NOMO-1 treated with dmso at 0.1 percent for 144 hours (cell line): ENCODE measurements around the gene KHNYN.
"Not testable (repeated sequence)": the region's sequence is repeated elsewhere in the genome, so short reads cannot be mapped to it uniquely, and the experiment has no call there.

ENCODE experiments used
- DNase-seq: peaks from one replicate; lab custom pipeline; 2025; ENCODE audit not compliant: unreplicated experiment; lab: John Stamatoyannopoulos, UW

The KHNYN gene

DNA sequence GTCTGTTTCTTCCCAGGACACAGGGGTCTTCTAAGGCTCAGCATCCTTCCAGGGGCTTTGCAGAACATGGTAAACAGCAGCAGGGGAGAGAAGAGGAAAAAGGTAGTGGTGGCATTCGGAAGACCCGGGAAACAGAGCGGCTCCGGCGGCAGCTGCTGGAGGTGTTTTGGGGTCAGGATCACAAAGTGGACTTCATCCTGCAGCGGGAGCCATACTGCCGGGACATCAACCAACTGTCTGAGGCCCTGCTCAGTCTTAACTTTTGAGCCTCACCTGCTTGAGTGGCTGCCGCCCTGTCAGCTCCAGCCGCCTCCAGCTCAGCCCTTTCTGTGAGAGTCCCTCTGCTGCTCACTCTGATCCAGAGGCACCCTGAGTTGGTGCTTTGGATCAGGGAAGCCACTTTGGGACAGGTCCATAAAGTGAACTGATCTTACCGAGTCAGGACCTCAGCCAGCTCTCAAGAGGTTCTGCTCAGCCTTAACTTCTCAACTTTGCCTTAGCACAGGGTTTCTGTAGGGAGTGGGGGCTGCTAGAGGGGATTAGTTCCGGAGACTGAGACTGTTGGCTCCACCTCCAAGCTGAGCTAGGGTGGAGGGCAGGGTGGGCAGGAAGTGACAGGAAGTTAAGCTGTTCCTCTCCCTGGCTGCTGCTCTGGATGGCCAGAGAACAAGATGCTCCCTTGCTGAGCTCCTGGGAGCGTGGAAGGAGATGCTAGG, 7.4 kb downstream of the KHNYN start:
- no peak for DNase-seq

DNA sequence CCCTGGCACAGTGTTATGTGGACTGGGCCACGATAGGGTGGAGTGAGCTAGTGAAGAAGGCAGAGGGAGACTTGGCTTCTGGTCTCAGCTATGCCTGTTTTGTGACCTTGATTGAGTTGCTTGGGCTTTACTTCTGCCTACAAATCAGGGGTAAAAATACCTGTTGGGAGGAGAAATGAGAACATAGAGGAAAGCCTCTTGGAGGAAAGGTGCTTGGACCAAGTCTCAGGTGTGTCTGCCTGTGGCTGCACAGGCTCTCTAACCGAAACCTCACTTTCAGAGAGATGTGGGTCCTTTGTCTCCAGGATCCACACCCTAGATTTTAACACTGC, 7.9 kb downstream of the KHNYN start:
- DNase-seq: no peak

DNA sequence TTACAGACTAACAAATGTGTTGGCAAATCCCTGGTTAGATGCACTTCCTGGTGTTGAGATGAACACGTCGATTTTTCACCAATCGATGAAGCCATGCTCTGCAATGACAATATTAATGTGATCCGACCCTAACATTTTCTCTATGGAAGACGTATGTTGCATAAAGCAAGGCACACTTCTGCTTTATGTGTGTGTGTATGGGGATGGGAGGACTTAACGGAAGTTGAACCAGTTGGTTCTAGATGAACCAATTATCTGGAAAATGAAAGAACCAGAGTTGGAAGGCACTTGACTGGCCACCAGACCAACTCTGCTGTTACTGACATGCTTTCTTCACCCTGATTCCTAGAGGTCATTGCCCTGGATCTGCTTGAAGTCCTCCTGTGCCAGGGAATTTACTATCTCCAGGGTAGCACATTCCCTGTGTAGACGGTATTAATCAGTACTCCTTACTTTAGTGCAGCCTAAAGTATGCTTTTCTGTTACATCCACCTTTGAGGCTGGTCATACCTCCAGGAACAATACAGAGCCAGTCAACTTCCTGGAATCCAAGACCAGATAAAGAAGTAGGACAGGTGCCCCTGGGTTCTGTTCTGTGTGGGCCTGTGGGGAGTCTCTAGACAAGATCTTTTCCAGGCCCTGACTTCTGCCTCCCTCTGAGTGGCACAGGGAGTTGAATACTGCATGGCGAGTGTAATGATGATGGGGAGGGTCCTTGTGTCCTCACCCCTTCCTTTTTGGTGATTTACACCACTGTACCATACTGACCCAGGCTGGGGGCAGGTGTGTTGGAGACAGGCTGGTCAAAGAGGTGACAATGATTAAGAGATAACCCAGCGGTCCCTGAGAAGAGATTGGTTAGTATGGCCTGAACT, 8.7 kb downstream of the KHNYN start:
- peak; percentile 23 for DNase-seq

DNA sequence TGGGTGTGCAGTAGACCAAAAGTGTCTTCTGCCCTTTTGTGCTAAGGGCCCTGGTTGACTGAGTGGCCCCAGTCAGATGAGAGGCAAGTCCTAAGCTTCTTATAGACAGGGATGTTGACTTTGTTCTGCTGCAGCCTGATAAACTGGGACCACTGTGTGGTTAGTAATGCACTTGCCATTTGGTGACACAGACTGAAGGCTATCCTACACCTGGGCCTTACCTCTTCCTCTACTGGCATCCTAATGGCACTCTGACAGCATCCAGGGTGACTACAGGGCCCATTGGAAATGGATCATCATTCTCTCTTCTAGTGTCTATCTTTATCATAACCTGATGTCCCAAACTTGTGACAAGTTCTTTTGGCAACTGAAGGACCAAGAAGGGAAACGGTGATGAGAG, 9.5 kb downstream of the KHNYN start:
- no peak for DNase-seq

DNA sequence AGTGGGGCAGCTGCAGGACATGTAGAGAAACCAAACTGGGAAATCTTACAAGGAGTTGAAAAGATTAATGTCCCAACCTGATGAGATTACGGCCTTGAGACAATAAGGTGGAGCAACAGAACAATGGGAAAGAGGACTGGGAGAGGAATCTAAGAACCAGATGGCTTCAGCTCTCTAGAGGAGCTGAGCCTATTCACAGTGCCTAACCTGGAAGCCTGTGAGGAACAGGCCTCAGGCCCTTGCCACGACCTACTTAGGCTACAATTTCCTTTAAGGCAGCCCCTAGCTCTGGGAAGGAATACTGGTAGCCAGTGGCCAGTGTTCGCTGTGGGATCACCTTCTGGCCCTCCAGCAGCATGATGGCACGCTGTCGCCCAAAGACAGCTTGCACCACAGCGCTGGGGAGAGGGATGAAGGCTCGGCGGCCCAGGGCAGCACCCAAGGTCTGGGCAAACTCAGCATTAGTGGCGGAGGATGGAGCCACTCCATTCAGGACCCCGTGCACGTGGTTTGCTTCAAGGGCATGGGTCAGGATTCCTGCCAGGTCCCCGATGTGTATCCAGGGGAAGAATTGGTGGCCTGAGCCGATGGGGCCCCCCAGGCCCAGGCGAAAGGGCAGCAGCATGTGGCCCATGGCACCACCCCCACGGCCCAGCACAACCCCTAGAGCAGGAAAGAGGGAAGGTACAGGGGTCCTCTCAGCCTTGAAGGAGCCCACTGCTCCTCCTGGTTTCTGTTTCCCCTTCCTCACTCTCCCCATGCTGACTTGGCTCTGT, 10.3 kb downstream of the KHNYN start:
- no peak for DNase-seq

DNA sequence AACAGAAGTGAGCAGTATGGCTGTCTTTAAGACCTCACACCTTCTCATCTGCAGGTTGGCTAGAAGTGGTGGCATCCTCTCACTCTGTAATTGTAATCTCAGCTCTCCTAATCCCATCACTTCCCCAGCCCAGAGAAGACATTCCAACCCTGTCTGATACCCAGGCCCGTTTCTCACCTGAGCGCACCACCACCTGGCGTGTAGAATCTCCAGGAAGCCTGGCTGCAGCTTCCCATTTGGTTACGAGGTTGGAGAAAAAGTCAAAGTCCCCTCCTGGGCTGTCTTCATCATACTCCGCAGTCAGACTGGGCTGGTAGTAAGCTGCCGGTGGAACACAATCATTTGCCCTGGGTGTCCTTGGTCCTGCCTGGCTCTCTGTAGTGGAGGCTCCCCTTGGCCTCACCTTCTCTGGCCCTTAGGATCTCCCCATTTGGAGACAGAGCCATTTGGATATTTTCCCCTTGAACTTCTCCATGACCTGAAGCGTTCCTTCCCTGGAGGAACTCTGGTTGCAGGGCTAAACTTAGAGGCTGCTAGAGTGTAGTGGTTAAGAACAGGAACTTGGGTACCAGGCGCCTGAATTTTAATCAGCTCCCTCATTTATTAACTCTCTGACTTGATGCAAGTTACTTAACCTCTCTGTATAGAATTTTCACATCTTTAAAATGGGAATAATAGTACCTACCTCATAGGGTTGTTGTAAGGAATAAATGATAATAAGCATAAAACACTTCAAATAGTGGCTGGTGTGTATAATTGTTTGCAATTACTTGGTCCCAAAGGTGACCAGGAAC, 11.0 kb downstream of the KHNYN start:
- DNase-seq: no peak

DNA sequence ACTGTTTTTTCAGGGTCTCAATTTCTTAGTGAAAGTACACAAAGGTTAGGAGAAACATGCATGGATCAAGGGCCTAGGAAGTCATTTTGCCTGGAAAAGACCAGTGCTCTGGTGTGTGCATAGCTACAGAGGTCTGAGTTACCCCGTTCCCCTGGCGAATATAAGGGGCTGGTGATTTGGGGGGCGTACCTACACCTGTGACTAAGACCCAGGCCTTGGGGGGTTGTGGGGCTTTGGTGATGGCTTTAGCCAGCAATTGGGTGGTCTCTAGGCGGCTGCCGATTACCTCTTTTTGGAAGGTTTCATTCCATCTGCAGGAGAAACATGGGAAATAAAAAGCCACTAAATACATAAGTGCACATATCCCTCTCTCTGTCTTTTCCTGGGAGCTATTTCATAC, 11.7 kb downstream of the KHNYN start:
- no peak for DNase-seq

DNA sequence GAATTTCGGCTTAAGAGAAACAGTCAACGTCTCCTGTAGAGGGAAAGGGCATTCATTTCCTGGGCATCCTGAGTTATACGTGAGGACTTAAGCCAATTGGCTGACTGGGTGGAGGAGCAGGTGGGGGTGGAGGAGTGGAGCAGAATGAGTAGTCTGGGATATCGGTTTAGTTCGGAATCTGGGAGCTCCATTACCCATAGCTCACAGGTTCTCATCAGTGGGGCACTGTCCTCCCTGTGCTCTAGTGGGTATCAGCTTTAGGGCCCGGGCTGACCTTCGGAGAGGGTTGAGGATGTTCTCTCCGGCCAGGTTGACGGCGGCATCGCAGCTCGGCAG, 12.1 kb downstream of the KHNYN start:
- DNase-seq: no peak

DNA sequence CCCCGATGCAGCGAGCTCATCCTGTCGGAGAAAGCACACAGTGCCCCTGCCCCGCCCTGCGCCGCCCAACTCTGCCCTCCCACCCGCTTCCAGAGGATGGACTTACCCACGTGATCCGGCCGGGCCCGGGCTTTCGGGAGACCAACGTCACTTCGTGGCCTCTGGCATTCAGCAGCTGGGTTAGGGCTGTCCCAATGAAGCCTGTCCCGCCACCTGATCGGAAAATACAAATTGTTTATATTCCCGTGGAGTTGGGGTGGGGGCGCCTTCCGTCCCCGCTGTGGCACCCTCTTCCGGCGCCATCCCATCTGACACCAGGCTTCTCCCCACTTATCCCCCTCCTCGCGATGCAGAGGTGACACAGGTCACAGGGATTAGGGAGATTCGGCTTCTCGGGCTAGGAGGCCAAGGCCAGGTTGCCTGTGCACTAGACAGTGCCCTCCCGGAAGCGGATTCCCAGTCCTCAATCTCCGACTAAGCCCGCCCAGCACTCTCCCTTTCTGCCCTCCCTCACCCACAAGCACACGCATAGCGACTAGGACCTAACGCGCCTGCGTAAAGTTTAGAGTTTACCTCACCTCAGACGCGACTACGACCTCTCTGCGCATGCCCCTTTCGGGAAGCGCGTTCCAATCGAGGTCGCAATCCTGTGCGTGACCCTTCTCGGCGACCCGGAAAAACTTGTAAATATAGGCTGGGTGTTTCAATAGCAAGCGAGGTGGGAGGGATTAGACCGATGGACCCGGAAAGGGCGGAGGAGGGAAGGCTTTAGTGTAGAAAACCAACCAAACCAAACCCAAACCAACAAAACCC, 12.7 kb downstream of the KHNYN start, which contains the start of gene SDR39U1:
TSS of gene SDR39U1 (minus strand) at position 537 of the 813 bp plus-strand sequence. CDS start at position 530, 7 bp downstream.
- peak; percentile 99 for DNase-seq

DNA sequence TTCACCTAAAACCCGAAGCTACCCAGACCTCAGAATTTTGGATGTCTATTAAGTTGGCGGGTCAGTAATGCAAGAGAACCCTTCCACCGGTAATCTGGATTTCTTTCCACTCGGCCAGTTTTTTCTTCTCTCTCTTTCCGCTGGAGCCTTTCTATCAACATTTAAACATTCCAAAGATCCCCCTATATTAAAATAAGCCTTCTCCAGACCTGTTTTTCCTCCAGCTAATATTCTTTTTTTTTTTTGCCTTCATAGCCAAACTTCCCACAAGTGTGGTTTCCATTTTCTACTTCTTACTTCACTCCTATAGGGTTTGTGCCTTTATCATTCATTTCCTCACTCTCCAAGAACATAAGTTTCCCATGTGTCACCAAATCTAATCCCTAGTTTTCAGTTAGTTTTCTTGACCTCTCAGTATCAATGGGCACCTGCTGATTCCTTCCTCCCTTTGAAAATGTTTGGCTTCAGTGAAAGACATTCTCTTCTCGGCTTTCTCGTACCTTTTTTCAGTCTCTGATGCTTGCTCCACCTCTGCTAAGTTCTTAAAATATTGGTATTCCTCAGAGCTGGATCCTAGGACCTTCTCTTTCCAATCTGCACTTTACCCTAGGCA, 13.4 kb downstream of the KHNYN start:
- no peak for DNase-seq

DNA sequence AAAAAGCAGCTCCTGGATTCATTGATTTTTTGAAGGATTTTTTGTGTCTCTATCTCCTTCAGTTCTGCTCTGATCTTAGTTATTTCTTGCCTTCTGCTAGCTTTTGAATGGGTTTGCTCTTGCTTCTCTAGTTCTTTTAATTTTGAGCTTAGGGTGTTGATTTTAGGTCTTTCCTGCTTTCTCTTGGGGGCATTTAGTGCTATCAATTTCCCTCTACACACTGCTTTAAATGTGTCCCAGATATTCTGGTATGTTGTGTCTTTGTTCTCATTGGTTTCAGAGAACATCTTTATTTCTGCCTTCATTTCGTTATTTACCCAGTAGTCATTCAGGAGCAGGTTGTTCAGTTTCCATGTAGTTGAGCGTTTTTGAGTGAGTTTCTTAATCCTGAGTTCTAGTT, 21.1 kb downstream of the KHNYN start:
- DNase-seq: not testable (repeated sequence)

DNA sequence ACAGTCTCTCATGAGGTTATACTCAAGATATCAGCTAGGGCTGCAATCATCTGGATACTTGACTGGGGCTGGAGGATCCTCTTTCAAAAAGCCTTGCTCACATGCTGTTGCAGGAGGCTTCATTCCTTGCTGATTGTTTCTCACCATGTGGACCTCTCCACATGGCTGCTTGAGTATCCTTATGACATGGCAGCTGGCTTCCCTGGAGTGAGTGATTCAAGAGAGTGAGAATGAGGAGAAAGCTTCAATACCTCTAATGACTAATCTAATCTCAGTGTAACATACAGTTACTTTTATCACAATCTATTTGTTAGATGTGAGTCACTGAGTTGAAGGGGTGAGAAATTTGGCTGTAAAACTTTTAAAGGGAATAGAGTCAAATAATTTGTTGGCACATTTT, 27.2 kb downstream of the KHNYN start:
- no peak for DNase-seq

DNA sequence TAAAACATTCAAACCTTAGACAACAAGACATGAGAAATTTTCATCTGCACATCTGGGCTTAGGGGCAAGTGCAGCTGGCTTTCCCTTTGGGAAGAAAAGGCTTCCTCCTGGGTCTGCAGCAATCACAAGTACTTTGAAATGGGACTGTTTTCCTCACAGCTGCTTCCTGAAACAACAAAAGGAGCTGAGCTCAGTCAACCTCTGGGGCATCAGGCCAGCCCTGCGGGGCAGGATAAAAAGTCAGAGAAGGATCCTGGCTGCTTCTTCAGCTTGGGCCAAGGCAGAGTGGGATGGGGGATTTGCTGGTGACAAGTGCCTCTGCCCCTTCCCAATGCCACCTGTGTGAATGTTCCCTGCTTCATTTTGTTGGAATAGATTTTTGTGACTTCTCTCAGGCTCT, 29.0 kb downstream of the KHNYN start:
- no peak for DNase-seq

DNA sequence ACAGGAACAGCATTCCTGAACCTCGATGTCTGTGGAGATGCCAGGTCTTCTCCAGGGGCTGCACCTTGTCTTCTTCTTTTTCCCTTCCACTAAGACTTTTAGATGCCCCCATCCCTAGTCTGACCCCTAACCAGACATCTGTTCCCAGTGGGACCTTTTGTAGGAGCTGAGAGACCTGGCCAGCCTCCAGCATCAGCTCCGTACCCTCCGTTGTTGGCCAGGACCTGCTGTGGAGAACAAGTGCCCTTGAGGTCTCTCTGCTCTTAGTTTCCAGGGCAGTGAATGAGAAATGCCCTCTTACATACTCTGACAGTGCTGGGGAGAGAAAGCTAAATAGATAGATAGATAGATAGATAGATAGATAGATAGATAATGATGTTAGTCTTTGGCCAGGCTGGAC, 29.6 kb downstream of the KHNYN start:
- DNase-seq: no peak

DNA sequence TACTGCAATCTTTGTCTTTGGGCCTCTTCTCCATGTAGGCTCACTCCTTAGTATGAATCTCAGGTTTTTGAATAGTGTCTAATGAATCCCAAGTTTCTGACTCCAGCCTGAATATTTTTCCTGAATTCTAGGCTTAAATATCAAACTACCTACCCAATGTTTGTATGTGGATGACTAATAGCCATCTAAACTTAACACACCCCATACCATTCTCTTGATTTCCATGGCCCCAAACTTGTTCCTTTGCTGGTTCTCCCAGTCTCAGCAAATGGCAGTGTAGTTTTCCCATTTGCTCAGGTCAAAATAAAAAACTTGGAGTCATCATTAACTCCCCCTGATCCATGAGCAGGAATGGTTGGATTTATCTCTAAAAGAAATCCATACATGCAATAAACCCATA, 31.6 kb downstream of the KHNYN start:
- DNase-seq: no peak

DNA sequence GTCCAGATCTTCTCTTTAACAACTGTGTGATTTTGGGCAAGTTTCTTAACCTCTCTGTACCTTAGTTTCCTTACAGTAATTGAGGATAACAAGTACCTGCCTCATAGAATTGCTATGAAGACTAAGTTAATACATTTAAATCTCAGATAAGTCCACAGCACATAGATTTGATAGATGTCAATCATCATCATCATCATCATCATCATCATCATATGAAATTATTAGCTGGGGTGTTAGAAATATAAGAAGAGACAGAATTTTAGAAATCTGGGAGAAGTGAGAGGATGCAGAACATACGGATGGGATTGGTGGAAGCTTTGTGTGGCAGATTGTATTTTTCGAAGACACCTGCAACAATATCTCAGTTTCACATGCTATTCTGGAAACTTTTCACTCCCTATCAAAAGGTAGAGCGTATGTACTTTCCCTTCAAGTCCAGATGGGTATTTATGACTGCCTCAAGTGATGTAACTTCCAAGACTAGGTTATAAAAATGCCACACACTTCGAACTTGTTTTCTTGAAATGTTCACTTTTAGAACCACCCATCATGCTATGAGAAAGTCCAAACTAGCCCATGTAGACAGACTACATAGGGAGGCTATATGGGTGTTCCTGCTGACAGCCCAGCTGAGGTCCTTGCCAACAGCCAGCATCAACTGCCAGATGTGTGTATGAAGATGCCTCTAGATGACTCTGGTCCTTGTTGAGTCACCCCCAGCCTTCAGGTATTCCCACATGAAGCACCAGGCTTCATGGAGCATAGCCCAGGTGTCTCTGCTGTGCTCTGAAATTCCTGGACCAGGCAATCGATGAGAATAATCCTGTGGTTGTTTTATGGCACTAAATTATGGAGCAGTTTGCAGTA, 33.5 kb downstream of the KHNYN start:
- no peak for DNase-seq

DNA sequence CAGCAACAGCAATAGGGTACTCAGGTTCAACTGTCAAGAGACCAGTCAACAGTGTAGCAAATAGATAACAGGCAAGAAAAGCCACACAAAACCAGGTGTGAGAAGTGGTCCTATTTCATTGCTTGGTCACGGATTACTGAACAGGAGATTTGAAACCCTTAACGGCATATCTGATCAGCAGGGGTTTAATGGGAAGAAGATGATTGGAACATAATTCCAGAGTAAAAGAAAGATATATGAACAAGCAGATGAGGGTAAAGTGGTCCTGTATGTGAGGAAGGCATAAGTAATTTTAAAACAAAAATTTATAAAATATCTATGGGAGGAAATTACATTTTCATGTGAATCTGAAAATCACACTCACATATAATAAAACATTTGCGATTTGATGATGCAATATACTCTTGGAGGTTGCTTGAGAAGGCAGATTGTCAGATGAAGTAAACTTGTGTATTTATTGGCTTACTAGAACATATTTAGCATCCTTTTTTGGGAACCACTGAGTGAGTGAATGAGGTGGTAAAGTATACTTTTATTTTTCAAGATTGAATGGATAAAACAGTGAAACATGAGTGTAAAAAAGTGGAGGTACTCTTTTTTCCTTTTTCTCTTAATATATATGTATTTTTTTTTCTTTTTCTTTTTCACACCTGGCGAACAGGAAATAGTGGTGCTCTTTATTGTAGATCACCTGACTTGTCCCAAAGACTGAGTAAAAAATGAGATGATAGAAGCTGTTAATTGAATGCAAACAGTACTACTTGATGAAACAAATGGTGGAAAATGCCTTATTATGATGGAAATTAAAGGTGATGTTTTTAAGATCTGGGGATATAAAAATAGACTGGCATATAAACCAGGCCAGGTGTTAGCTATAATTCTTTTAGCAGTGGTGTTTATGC, 34.4 kb downstream of the KHNYN start:
- DNase-seq: no peak

DNA sequence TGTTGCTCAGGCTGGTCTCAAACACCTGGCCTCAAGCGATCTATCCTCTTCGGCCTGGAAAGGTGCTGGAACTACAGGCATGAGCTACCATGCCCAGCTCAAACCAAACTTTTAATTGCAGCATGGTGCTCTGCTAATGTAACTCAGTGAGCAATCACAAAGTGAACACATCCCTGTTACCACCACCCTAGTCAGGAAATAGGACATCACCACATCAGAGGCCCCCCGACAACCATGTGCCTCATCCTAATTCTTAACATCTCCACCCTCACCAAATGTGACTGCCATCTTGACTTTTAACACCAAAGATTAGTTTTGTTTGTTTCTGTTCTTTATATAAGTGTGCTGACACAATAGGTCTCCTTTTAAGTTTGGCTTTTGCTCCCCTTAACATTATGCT, 35.6 kb downstream of the KHNYN start:
- no peak for DNase-seq
